Panc1 (cell line): ENCODE measurements around the gene RAI1. TPM values are rescaled to one million over a fixed set of nuclear protein-coding genes. Genes with fewer than 3 reads are reported as not detected.

Source experiments
- ATAC-seq: fragments of 200-7000 bp; cut with Tn5 transposase; 2 replicates; pipeline ENCODE4 v1.9.1; 2020; ENCODE audit warnings: mild to moderate bottlenecking, moderate library complexity
- BruUV-seq: library from RNA; stranded (reverse); fragments of 400-500 nt; replicated peaks from 2 replicates; lab custom pipeline; 2021; lab: Mats Ljungman, UMichigan
- CTCF ChIA-PET: fragments of 300-600 bp; sonication (Branson Sonifier 250); formaldehyde crosslinking; loops from one replicate; lab custom pipeline; 2022; ENCODE audit warnings: antibody characterized with exemption; lab: Charles Lee
- POLR2A ChIA-PET: fragments of 300-600 bp; sonication (Branson Sonifier 250); formaldehyde crosslinking; loops from one replicate; lab custom pipeline; 2022; ENCODE audit warnings: antibody characterized with exemption; lab: Charles Lee
- DNase-seq: peaks from one replicate; pipeline ENCODE4 v3.0.0-alpha.2; 2010; ENCODE audit warnings: low read depth, low spot score
- H3K27ac ChIP-seq: 2 replicates; pipeline ENCODE4 v1.5.1; 2011; ENCODE audit warnings: mild to moderate bottlenecking, low read length, inconsistent platforms
- H3K27me3 ChIP-seq: fragments of 200-500 bp; sonication (Bioruptor generic); 2 replicates; pipeline ENCODE4 v1.6.0; 2014; ENCODE audit warnings: low read length, inconsistent platforms; ENCODE audit not compliant: control insufficient read depth, insufficient read depth
- H3K36me3 ChIP-seq: fragments of 200-500 bp; sonication (Bioruptor generic); 2 replicates; pipeline ENCODE4 v1.5.1; 2014; ENCODE audit warnings: inconsistent platforms, mild to moderate bottlenecking, low read length, moderate library complexity; ENCODE audit not compliant: control insufficient read depth, insufficient read depth
- H3K4me1 ChIP-seq: 2 replicates; pipeline ENCODE4 v1.5.1; 2011; ENCODE audit warnings: inconsistent platforms, mild to moderate bottlenecking, low read length, moderate library complexity; ENCODE audit not compliant: control insufficient read depth, insufficient read depth
- H3K4me3 ChIP-seq, 2 experiments: 2 replicates each; pipeline ENCODE4 v1.5.1; 2011 to 2012; ENCODE audit warnings: low read depth in 2 of 2, low read length in 2 of 2, mild to moderate bottlenecking in 2 of 2, inconsistent platforms in 1 of 2, moderate library complexity in 1 of 2
- H3K9me3 ChIP-seq: fragments of 200-500 bp; sonication (Bioruptor generic); 2 replicates; pipeline ENCODE4 v1.5.1; 2014; ENCODE audit warnings: low read depth, mild to moderate bottlenecking, inconsistent platforms, low read length, moderate library complexity; ENCODE audit not compliant: control insufficient read depth, insufficient read depth
- POLR2AphosphoS5 ChIP-seq: IDR thresholded peaks from 2 replicates; pipeline ENCODE4 v1.6.1; 2012; ENCODE audit warnings: mild to moderate bottlenecking, low read depth, low read length, moderate library complexity
- REST ChIP-seq, 2 experiments: IDR thresholded peaks; 2 replicates each; pipeline ENCODE4 v1.6.1; 2011 to 2012; ENCODE audit warnings: low read depth in 2 of 2, control low read depth in 1 of 2, low read length in 1 of 2, mild to moderate bottlenecking in 1 of 2, moderate library complexity in 1 of 2; ENCODE audit not compliant: insufficient read depth in 1 of 2
- SIN3A ChIP-seq: IDR thresholded peaks from 2 replicates; pipeline ENCODE4 v1.6.1; 2012; ENCODE audit warnings: low read depth, mild to moderate bottlenecking, low read length, moderate library complexity, borderline replicate concordance; ENCODE audit not compliant: insufficient read depth
- in situ Hi-C: cut with HindIII; loops from 2 replicates; pipeline ENCODE4 v1.10.0; 2016; ENCODE audit warnings: low sequenced_read_pairs, low pct_unique_long_range_greater_than_20kb
- intact Hi-C: fragments of 100-400 bp; cut with micrococcal nuclease; formaldehyde crosslinking; loops from one replicate; pipeline ENCODE4 v1.10.0; 2022; ENCODE audit not compliant: unreplicated experiment
- total RNA-seq: library from RNA; stranded (reverse); gene quantifications from one replicate; pipeline ENCODE4 v1.2.1, GENCODE V29; 2021; ENCODE audit not compliant: unreplicated experiment

Gene RAI1
- total RNA-seq, 1 experiment from 2014 or later: 51.0 TPM

- in situ Hi-C loops: no loop called here
Observed at GRCh38 chr17:17822616-17823015, 141.4 kb downstream of the RAI1 start.

GRCh38 chr17:17823433-17824118, 142.3 kb downstream of the RAI1 start:
- peaks cover 89% of the 10 kb centered on the region for H3K4me1 ChIP-seq
- POLR2A ChIA-PET: no interaction called here
- DNase-seq (no peak), ATAC-seq (peak; percentile 88)
- H3K9me3 ChIP-seq: no peaks in the 10 kb centered on the region
- no peaks in the 10 kb centered on the region for H3K27me3 ChIP-seq
- H3K4me3 ChIP-seq: peak overlapping the region; percentile 49 to 65
- TF ChIP-seq POLR2AphosphoS5 (no peak), REST (IDR thresholded peaks at IDR 0.05; ENCODE audit: insufficient read depth in 1 of 2, low read depth in 2 of 2, low read length in 1 of 2) (no peak)
- BruUV-seq: no TSS peak
- in situ Hi-C loops: no loop called here
- intact Hi-C loops: loop anchor here (10.0 kb wide), 1 partner anchor 211 kb away; the partner anchor contains the start of genes ATPAF2 and GID4
- H3K27ac ChIP-seq: peak overlapping the region; percentile 96
- no peaks in the 10 kb centered on the region; the same call in none of the 2 replicates for H3K36me3 ChIP-seq
- CTCF ChIA-PET: no interaction called here

More at GRCh38 chr17:17822616-17823015, 141.4 kb downstream of the RAI1 start:
- ChIA-PET POLR2A (no interaction called here), CTCF (no interaction called here)
- DNase-seq (no peak), ATAC-seq (no peak)
- no peaks in the 10 kb centered on the region; the same call in none of the 2 replicates for H3K36me3 ChIP-seq
- peak overlapping the region; percentile 49 to 65 for H3K4me3 ChIP-seq
- H3K4me1 ChIP-seq: peaks cover 81% of the 10 kb centered on the region
- H3K27ac ChIP-seq: peak overlapping the region; percentile 77
- BruUV-seq: no TSS peak
- H3K27me3 ChIP-seq: no peaks in the 10 kb centered on the region
- H3K9me3 ChIP-seq: no peaks in the 10 kb centered on the region
- TF ChIP-seq SIN3A (no peak), POLR2AphosphoS5 (no peak), REST (IDR thresholded peaks at IDR 0.05; ENCODE audit: insufficient read depth in 1 of 2, low read depth in 2 of 2, low read length in 1 of 2) (no peak)
- intact Hi-C loops: loop anchor here (10.0 kb wide), 1 partner anchor 212 kb away; the partner anchor contains the start of genes ATPAF2 and GID4
